CD4-positive, alpha-beta T cell treated with Interleukin-1 beta for 1 hour (primary cell): ENCODE measurements around the gene DSN1.
A peak's percentile ranks its signal among the peaks of the same experiment; 100 is the strongest.

Experiments used
- DNase-seq, 2 donors: peaks; one replicate each; pipeline ENCODE4 v3.0.0-alpha.2; 2020 to 2022

DSN1 gene

DNA sequence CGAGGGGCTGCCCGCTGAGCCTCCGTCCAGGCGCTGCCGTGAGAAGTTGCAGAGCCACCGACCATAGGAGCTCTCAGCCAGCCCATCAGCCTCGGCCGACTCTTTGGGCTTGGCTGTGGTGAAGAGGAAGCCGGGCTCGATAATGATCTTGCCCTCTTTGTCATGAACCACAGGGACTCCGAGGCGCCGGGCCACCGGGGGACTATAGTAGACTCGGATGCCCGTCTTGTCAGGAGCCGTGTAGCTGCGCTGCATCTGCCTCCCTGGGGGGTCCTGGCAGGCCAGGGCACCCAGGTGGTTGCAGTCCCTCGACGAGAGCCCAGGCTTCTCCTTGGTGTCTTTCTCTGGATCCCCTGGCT lies 20.5 kb upstream of the DSN1 start:
- no peak for DNase-seq

DNA sequence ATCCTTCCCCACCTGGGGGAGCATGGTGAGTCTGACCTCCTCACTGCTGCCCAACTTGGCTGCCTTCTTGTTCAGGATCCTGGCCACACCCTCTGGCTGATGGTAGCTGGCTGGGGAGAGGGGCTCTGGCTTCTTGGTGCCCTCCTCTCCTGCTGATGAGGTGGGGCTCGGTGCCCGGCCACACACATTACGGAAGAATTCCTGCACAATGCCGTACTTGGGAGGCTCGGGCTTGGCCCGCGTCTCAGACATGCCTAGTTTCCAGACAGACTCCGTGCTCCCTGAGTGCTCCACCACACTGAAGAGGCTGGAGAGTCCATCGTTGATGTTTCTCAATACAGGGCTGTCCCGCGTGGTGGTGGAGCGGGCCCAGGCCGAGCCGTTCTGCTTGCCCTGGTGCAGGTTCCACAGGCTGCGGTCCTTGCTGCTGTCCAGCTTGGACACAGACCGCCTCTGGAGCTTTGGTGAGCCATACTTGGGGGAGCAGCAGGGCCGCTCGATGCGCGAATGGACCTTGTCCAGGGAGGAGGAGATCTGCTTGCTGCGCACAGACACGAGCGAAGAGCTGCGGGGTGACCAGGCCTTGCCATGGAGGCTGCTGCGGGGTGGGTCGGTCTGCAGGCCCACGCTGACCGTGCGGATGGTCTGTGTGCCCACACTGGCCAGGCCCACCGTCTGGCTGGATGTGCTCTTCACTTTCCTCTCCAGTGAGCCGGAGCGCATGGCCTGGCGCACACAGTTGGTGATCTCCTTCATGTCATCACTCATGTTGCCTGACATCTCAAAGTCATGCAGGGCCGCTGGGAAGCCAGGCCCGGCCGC lies 19.9 kb upstream of the DSN1 start:
- no peak for DNase-seq

DNA sequence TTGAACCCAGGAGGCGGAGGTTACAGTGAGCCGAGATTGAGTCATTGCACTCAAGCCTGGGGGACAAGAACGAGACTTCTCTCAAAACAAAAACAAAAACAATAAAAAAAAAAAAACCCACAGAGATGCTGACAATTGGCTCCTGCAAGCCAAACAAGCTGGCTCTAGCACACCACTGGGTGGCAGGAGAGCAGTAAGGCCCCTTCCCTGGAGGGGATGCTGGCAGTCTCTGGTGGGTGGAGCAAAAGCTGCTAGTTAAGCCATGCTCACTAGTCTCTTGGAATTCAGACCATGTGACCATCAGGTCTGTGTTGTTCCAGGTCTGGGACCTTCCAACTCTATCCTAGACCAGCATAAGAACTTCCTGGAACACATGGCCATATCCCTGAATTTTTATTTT lies 18.9 kb upstream of the DSN1 start:
- peak in 1 of 2 donors; percentile 27 for DNase-seq

DNA sequence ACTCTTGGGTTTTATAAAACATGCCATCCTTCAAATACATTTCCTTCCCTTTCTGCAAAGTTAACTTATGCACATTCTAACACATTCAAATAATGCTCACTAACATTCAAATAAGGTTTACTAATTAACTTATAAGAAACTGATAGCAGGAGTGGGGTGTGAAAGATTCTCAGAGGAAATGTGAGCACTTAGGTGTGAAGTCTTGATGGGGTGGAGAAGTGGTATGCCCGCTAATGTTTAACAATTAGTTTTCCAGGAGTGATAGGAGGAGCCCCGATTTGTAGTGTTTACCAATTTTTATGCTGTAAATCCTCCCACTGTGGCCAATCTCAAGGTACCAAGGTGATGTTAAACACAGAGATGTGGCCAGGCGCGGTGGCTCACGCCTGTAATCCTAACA lies 18.3 kb upstream of the DSN1 start:
- DNase-seq = no peak

DNA sequence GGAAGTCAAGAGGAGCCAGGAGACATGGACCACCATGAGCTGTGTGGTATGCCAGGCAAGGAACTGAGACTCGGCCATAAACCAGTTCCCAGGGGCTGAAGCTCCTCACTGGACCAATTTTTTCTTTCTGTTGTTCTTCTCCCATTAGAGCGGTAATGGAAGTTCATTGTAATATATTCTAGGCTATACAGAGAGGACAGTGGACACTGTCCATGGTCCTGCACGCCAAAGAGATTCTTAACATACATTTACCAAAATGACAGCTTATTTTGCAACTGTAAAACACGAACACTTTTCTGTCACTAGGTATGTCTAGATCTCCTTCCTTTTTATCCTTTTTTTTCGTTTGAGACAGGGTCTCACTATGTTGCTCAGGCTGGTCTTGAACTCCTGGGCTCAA lies 13.1 kb upstream of the DSN1 start:
- no peak for DNase-seq

DNA sequence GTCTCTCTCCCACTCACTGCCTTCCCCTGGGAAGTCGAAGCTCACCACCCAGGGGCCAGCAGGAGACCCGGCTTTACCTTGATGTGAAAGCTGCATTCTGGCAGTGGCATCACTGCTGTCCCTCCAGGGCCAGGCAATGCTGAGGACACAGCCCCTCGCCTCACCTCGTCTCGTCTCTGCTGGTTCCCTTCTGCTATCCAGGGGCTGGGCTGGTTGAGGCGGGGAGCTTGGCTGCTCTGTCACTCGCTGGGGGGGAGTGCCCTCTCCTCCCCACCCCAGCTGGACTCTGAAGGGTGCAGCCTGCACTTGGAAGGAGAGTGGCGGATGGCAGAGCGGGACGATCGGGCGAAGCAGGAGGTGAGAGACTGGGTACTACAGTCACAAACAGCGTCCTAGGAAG lies 12.7 kb upstream of the DSN1 start:
- DNase-seq = no peak

DNA sequence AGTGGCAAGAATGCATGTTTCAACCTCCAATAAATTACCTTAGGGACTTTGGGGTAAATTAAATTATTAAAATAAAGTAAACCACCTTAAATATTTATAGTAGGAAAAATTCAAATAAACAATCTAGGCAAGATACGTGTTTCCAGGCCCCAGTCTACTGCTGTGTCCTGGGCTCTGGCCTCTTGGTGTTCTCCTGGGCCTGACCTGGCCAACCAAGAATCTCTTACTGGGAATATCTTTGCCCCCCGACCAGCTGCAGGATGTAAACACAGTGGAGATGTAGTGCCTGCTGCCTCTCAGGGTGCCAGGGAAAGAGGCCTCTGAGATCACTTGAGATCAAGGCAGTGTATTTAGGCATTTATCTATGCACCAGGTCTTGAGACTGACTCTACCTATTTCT lies 11.7 kb upstream of the DSN1 start:
- no peak for DNase-seq

DNA sequence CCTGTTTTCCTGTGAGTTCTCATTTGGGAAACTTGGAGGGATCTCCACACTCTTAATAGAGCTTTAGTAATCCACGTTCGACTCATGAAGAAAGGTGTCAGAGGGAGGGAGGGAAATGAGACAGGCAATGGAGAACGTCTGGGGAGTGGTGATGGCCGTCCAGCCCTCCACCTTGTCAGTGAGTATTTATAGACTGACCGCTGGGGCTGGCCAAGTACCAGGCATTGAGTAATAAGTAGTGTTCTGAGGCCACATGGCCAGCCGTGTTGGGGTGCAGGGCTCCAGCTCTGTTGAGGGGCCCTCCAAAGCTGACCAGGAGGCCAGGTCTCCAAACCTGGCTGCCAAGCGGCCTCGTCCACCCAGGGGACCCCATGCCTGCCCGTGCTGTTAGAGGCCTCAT lies 11.3 kb upstream of the DSN1 start:
- DNase-seq = no peak

DNA sequence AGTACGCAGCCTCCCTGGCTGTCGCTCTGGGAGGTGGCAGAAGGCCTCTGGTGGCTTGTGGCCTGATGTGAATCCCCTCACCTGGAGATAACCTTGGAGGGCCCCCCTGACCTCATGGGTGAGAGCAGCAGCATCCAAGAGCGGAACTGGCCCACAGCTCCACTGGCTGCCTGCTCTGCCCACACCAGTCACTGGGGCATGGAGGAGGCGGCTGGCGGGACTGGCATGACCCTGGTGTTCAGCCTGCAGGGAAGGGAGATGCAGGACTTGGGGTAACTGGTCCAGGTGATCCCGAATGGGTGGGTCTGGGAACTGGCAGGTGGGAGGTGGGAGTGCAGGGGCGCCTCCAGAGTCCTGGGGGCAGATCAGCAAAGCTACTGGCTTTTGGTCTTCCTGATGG lies 10.6 kb upstream of the DSN1 start:
- DNase-seq = no peak

DNA sequence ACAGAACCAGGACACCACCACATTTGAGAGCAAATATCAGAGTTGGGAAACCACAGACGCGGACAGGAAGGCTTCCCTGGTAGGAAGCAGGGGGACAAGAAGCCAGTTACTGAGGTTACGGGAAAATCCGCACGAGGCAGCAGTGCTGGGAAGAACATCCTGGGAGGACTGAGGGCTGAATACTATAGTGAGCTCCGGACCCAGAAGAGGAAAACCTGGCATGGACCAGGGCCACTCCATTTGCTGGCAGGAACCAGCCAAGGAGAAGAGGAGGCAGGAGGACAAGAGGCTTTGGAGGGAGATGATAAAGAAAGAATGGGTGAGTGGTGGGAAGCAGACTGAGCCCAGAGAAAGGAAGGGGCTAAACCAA lies 6.1 kb upstream of the DSN1 start:
- no peak for DNase-seq

DNA sequence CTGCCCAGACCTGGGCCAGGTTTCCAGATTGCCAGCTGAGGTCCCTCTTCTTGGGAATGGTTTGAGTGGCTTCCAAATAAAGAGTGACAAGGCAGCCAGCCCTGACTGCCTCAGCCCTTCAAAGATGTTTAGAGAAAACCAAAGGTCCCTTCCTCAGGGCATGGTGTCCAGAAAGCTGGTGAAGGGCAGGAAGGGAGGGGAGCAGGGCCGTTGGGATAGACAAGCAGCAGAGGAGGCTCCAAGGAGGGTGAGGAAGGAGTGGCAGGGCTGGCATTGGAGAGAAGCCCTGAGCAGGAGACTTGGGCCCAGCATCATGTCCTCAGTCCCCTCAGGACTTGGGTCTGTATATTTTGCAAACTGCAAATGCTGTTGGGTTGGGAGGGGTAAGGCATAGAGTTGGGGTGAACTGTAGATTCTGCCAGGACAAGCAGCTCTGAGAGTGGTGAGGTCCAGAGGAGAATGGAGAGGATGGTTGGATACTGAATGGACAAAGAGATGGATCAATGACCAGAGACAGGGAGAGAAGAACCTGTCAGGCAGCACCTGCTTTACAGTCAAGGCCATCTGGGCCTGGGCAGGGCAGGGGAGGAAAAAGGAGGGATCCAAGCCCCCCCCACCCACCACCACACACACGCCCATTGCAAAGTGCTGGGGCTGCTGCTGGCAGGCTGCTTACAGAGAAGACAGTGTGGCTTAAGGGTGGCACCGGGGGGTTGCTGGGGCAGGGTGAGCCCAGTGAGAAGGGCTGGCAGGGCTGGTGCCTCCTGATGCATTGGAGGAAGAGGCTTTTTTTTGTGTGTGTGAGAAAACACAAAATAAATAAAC lies 5.5 kb upstream of the DSN1 start:
- no peak for DNase-seq

DNA sequence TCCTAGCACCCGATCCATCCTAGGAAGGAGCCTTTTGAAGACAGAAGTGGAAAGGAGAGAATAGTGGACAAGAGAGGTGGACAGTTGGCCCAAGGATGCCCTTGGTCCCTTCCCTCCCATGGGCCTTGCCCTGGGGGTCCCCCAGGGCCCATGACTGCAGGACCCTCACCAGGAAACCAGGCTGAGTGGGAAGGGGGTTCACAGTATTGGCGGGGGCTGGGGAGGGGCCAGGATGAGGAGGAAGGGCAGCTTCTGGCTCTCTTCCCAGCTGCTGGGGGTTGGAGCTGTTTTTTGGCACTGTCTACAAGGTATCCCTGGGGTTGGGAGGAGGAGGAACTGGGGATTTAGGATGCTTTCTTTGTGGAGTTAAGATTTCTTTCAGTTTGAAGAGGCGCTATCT lies 4.0 kb upstream of the DSN1 start:
- no peak for DNase-seq

DNA sequence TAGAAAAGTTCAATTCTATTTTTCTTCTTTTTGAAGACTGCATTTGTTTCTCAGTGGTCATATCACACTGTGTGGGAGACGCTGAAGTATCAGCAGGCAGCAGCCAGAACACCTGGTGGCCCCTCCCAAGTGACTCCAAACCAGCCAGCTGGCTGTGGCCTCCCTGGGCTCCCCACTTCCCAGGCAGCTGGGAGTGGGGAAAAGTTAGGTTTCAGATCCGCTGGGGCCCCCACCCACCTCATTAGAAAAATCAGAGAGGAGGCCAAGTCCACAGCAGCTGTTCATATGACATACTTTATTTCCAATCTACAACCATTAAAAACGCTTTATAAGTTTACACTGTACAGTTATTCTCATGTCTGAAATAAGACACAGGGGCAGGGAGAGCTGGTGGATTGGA lies 3.6 kb upstream of the DSN1 start:
- DNase-seq = no peak

DNA sequence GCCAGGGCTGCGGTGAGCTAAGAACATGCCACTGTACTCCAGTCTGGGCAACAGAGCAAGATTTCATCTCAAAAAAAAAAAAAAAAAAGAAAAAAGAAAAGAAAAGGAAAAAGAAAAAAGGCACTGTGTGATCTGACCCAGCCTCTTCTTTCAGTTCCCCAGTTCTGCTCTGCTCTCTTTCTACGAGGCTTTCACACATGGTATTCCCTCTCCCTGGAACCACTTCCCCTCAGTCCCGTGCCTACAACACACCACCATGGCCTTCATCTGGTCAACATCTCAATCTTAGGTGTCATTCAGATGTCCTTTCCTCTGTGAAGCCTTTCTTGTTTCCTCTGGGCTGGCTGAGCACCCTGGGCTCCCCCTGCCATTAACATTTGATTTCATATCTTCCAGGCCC lies 2.3 kb upstream of the DSN1 start:
- DNase-seq = no peak

DNA sequence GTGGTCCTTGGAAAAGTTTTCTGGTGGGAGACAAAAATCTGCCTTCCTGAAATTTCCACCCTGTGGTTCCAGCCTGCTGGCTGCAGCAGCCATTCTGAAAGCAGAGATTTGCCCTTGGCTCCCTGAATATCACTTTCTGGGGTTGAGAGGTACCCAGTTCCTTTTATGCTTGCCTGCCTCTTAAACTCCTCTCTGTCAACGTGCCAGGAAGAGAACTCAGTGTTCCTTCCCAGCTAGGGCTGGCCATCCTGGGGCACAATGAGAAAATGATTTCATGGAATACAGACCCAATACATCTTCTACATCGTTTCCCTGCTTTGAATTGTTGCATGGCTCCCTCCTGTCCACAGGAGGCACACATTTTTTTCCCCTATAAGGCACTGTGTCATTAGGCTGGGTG lies 1.6 kb upstream of the DSN1 start:
- DNase-seq = no peak

DNA sequence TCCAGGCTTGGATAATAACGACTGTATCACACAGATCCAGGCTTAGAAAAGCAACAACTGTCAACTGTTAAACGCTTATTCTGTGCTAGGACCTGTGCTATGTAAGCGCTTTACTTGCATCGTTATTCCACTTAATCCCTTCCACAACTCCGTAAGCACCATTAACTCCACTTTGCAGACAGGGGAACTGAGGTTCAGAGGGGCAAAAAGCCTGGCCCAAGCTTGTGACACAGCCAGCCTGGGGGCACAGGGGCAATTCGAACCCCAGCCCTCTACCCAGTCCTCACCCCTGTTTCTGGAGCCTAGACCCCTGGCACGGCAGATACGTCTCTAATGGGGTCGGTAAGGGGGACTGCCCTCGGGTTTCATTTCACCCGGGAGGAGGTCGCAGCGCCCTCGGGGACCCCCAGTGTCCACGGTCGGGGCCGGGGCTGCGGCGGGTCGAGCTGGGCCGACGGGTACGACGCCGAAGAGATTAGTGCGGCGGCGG lies 411 bp downstream of the DSN1 start:
- DNase-seq = no peak

DNA sequence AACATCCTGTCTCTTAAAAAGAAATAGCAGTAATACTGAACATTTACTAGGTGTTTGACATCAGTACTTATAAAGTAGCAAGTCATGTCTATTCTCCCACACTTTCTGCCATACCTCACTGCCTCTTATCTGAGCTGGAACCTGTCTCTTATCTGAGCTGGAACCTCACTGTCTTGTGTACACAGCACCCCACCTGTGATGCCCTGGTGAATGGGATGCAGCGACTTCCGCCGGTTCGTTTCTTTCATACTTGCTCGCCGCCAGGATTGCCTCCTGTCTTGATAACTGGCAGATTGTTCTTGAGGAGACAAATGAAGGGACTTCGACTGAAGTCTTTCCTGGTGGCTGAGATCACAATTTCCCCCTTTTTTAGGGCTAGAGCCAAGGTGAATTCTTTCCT lies 2.9 kb downstream of the DSN1 start:
- no peak for DNase-seq

DNA sequence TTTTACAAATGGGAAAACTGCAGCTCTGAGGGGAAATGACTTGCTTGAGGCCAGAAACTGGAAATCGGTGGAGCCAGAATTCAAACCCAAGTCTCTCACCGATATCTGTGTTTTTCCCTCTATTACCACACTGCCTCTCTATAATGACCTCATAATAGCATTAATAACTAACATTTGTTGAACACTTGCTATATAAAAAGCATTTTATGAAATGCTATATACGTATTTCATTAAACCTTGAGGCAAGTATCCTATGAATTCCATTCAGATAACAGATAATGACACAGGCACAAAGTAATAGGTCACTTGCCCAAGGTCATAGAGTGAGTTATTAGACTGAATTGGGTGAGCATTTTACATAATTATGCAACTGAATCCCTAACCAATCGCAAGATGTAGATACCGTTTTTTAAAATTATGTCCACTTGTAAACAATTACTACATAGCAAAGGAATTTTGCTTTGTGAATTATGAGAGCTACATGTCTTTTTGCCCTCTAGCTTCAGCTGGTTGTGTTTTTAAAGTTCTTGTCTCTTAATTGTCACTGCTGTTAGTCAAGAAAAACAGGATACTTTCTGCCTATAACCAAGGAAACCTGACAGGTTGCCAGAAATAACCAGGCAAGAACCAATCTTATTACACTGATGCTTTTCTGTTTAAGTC lies 4.7 kb downstream of the DSN1 start:
- DNase-seq = no peak

DNA sequence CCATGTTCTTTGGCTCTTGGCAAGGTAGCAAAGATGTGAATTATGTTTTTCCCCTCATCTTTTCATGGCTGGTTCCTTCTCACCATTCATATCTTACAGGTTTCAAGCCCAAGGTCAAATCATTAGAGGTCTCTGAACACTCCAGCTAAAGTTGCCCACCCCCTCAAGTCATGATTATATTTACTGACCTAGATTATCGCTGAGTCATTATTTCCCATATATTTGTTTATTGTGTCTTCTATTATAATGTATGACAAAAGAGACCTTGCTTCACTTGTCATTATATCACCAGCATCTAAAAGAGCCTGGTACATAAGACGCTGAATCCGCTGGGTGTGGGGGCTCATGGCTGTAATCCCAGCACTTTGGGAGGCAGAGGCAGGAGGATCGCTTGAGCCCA lies 12.4 kb downstream of the DSN1 start:
- no peak for DNase-seq

DNA sequence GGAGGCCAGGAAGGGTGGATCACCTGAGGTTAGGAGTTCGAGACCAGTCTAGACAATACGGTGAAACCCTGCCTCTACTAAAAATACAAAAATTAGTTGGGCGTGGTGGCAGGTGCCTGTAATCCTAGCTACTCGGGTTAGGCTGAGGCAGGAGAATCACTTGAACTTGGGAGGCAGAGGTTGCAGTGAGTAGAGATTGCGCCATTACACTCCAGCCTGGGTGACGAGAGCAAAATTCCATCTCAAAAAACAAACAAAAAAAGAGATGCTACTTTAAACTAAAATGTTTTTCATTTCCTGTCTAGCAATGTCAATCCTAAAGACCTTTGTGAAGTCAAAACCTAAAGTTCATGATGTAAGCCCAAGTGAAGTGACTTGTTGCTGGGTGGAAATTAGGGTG lies 12.9 kb downstream of the DSN1 start:
- no peak for DNase-seq

DNA sequence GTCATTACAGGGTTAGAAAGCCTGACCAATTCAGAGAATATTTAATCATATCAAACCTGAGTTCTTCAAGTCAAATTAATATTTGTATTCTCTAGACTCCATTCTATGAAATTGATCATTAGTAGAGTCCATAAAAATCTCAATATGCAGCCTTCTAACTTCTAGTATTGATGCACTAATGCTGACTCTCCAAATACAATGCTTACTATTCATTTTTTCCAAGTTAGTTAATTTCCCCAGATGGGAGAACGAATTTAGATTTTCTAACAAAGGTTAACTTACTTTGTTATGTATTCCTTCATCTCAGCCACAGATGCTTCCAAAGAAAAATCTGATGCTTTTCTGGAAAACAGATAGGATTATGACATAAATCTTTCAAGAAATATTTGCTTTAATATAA lies 15.3 kb downstream of the DSN1 start:
- DNase-seq = no peak

DNA sequence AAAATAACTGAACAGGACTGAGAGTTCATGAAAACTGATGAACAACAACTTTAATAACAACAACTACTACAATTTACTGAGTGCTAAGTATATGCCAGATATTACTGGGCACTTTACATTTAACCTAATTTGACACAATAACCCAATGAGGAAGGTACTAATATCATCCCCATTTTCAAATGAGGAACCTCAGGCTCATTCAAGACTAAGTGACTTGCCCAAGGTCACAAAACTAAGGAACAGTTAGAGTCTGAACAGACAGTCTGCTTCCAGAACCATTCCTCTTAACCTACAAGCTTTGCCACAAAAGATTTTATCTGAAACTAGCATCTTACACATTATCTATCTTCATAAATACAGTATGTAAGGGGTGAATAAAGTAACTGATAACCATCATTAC lies 17.1 kb downstream of the DSN1 start:
- DNase-seq = no peak

DNA sequence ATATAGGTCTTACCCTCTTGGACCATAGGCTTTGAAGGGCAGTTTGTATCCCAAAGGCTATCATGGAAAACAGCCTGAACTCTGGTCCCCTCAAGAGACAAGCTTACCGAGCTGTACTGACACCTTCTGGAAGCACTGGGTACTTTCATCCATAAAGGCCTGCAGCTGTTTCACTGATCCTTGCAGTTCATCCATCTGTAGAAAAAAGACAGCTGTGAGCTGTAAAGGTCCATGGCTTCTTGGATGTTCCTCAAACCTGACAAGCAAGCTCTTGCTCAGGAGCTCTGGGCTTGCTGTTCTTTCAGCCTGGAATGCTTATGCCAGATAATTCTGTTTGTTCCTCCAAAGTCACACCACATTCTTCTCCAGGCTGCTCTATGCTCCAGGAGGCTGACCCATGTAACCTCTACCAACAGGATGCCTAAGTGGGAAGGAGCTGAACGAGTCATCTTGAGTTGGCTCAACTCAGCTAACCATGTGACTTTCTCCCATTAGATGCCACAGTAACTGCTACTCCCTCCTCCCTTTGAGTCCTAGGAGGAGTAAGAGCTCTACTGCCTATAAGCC lies 18.8 kb downstream of the DSN1 start:
- peak; percentile 39 to 67 for DNase-seq

DNA sequence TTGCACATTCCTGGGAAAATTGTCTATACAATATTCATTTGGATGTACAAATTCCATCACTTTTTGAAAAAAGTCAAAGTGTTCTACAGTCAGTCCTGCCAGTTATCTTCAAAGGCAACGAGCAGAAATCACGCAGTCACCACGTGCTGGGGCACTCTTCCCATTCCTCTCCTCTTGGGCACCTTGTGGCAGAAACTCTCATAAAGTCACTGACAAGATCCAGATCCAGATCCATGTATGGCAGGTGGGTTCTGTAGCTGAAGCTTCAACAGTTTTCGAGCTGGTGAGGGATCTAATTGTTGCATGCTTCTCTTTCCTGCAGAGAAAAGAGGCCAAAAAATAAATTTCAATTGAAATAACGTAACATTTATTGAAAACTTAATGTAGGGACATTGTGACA lies 21.0 kb downstream of the DSN1 start:
- DNase-seq = no peak
